ENCODE results near the gene DSCAM.

- no peak for TF ChIP-seq CTCF (IDR thresholded peaks at IDR 0.05)
- no peak for TF ChIP-seq POLR2A (IDR thresholded peaks at IDR 0.05)
These were observed 4.8 kb downstream of the DSCAM start for GRCh38 chr21:40842197-40842552.
